Type B pancreatic cell (in vitro differentiated cells): ENCODE data around the gene NEDD9. TPM values are rescaled to one million over a fixed set of nuclear protein-coding genes. Genes with fewer than 3 reads are reported as not detected.
A peak's percentile ranks its signal among the peaks of the same experiment; 100 is the strongest.

ENCODE experiments used
- DNase-seq: peaks from one replicate; pipeline ENCODE4 v3.0.0; 2021; ENCODE audit warnings: mixed read lengths; ENCODE audit not compliant: unreplicated experiment; ENCODE audit errors: extremely low spot score
- H3K27ac Mint-ChIP-seq: 2 replicates; pipeline ENCODE4 v1.8.0; 2021; ENCODE audit warnings: mild to moderate bottlenecking, mixed read lengths
- H3K27me3 Mint-ChIP-seq: 2 replicates; pipeline ENCODE4 v1.8.0; 2021; ENCODE audit warnings: mixed read lengths
- H3K36me3 Mint-ChIP-seq: 2 replicates; pipeline ENCODE4 v1.8.0; 2021; ENCODE audit warnings: mixed read lengths
- H3K4me1 Mint-ChIP-seq: one replicate; pipeline ENCODE4 v1.8.0; 2021; ENCODE audit warnings: mixed read lengths; ENCODE audit not compliant: unreplicated experiment
- H3K4me3 Mint-ChIP-seq: 2 replicates; pipeline ENCODE4 v1.8.0; 2021; ENCODE audit warnings: mild to moderate bottlenecking, mixed read lengths
- H3K9me3 Mint-ChIP-seq: 2 replicates; pipeline ENCODE4 v1.8.0; 2021; ENCODE audit warnings: mixed read lengths
- total RNA-seq: library from RNA; stranded (reverse); gene quantifications from 2 replicates; pipeline ENCODE4 v1.2.1, GENCODE V29; 2021; ENCODE audit warnings: low replicate concordance
- TF ChIP-seq, protein P1 (sequence below): fragments of 200-600 bp; sonication (generic); conservative IDR thresholded peaks from 2 replicates; pipeline ENCODE4 v1.5.0; 2021; ENCODE audit warnings: antibody characterized with exemption, mild to moderate bottlenecking

Gene NEDD9
- total RNA-seq, 1 donor from 2014 or later = 21.3 TPM

DNA sequence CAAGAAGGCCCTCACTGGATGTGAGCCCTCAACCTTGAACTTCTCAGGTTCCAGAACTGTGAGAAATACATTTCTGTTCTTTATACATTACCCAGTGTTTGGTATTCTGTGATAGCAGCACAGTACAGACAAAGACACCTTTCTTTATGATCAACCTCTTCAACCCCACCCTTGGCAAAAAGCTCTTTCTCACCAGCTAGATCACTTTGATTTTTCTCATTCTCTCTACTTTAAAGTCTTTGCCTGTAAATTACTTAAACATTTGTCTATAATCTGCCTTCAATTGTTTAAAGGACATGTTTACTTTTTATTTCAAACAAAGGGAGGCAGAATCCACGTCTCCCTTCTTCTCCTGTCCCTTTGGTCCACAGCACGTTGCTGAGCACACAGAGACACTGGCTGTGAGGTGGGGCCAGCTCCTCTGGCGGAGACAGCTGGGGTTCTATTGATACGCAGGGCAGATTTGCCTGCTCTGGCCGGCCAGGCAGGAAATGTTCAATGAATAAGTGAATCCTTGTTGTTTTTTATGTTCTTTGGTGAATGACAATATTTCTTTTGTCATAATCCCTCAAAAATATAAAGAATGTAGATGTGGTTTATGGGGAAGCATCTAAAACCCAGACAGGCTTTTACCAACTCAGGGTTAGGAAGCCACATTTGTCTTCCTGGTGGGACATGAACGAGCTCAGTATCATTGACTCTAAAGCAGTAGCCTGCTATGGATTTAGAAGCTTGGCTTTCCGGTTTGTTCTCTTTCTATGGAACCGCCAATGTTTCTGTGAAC, 52.9 kb downstream of the NEDD9 start:
- Mint-ChIP-seq H3K4me1 (peaks cover 5% of the 10 kb centered on the region), H3K27ac (no peak overlapping the region), H3K9me3 (no peaks in the 10 kb centered on the region), H3K4me3 (no peak overlapping the region), H3K27me3 (no peaks in the 10 kb centered on the region), H3K36me3 (peaks cover 12% of the 10 kb centered on the region)
- DNase-seq = peak; percentile 24
- TF ChIP-seq, protein P1, sequence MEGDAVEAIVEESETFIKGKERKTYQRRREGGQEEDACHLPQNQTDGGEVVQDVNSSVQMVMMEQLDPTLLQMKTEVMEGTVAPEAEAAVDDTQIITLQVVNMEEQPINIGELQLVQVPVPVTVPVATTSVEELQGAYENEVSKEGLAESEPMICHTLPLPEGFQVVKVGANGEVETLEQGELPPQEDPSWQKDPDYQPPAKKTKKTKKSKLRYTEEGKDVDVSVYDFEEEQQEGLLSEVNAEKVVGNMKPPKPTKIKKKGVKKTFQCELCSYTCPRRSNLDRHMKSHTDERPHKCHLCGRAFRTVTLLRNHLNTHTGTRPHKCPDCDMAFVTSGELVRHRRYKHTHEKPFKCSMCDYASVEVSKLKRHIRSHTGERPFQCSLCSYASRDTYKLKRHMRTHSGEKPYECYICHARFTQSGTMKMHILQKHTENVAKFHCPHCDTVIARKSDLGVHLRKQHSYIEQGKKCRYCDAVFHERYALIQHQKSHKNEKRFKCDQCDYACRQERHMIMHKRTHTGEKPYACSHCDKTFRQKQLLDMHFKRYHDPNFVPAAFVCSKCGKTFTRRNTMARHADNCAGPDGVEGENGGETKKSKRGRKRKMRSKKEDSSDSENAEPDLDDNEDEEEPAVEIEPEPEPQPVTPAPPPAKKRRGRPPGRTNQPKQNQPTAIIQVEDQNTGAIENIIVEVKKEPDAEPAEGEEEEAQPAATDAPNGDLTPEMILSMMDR = no peak

DNA sequence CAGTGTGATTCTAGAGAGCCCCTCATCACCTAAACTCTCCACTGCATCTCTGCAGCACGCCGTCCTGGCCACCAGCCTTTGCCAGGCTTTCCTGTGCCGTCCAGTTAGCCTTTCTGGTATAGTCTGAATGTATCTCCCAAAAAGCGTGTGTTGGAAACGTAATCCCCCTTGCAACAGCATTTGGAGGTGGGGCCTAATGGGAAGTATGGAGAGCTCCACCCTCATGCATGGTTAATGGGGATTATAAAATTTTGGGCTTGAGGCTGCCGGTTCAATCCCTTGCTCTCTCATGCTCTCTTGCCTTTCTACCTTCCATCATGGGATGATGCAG, 53.4 kb downstream of the NEDD9 start:
- no peaks in the 10 kb centered on the region for H3K27me3 Mint-ChIP-seq
- peaks cover 9% of the 10 kb centered on the region for H3K36me3 Mint-ChIP-seq
- no peak for DNase-seq
- peaks cover 5% of the 10 kb centered on the region for H3K4me1 Mint-ChIP-seq
- no peak overlapping the region for H3K4me3 Mint-ChIP-seq
- no peaks in the 10 kb centered on the region for H3K9me3 Mint-ChIP-seq
- TF ChIP-seq, protein P1 = no peak
- no peak overlapping the region for H3K27ac Mint-ChIP-seq

DNA sequence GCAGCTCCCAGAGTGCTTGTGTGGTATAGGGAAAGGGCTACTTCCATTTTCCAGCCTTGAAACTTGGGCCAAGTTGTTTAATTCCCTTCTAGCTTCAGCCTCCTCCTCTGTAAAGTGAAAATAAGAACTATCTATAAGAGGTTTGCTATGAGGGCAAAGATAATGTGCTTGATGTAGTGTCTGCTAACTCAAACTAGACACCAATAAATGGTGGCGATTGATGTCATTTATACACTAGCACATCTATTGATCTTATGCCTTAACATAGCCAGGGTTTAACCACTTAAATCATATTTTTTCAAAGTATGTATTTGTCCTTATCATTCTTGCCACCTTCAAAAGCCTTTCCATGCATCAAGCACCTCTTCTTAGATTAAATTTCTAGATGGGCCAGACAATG, 55.2 kb downstream of the NEDD9 start:
- TF ChIP-seq, protein P1 = no peak
- Mint-ChIP-seq H3K4me3 (no peak overlapping the region), H3K27me3 (no peaks in the 10 kb centered on the region), H3K27ac (no peak overlapping the region), H3K36me3 (no peaks in the 10 kb centered on the region), H3K4me1 (peaks cover 18% of the 10 kb centered on the region), H3K9me3 (no peaks in the 10 kb centered on the region)
- no peak for DNase-seq

DNA sequence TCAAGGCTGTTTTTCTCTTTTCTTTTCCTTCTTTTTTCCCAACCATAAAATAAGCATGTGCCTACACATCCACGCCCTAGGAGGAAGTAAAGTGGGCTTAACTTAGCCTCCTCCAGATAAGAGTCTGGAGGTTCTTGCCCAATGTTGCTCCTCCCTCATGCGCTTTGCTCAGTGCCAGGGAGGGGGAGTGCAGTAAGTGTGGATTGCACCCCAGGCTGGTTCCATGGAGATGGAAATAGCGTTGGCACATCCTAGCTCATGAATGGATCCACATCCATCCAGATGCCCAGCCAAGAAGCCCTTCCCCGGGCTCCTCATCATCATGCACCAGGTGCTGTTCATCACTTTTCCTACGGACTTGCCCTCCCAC, 58.2 kb downstream of the NEDD9 start:
- TF ChIP-seq, protein P1 = no peak
- H3K27ac Mint-ChIP-seq = no peak overlapping the region
- no peaks in the 10 kb centered on the region for H3K9me3 Mint-ChIP-seq

DNA sequence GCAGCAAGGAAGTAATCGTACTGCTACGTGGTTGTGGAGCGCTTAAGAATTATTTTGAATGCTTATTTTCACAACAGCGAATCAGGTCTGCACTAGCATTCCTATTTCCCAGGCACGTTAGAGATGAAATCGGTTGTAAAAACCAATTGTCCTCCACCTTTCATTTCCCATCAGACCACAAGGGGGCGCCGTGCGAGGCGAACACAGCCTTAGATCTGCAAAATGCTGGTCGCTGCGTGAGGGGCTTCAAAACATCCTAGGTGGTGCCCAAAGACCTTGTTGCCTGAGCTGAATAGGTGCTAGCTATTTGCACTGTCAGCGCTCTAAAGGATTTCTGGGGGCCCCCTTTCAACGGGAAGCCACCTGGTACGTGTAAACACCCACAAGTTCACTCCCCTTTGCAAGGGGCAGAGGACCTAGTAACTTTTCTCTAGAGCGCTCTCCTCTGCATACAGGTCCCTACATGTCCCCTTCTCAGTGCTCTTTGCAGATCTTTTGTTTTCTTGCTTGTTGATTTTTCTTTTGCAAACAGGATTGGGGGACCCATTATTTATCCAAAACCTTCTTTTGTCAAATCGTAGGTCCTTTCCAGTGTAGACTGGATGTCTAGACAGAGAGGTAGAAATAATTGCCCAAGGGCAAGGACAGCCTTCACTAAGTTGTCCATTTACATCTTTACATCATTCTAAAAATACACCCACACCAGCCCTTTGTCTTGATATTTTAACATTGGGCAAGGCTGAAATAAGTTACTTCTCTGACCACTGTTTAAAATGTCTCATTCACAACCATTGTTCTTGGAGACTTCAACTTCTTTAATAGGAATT, 59.8 kb downstream of the NEDD9 start:
- Mint-ChIP-seq H3K27ac (no peak overlapping the region), H3K4me3 (no peak overlapping the region), H3K36me3 (peaks cover 3% of the 10 kb centered on the region), H3K9me3 (no peaks in the 10 kb centered on the region), H3K4me1 (peaks cover 14% of the 10 kb centered on the region), H3K27me3 (no peaks in the 10 kb centered on the region)
- peak; percentile 76 for DNase-seq
- TF ChIP-seq, protein P1 = peak; percentile 93

More for the DNA sequence above, 58.2 kb downstream of the NEDD9 start:
- DNase-seq = peak; percentile 29
- H3K27me3 Mint-ChIP-seq = no peaks in the 10 kb centered on the region
- H3K4me1 Mint-ChIP-seq = peaks cover 14% of the 10 kb centered on the region
- H3K36me3 Mint-ChIP-seq = peaks cover 3% of the 10 kb centered on the region
- H3K4me3 Mint-ChIP-seq = no peak overlapping the region
